MM.1S (cell line): ENCODE measurements around the gene TOP2A.

Experiments used
- EZH2 ChIP-seq: fragments of 300-600 bp; sonication (generic); optimal IDR thresholded peaks from 2 replicates; pipeline ENCODE3; 2017; ENCODE audit warnings: low read depth, mild to moderate bottlenecking, antibody characterized with exemption, low read length, mixed read lengths
- EZH2phosphoT487 ChIP-seq: fragments of 300-600 bp; sonication (generic); IDR thresholded peaks from 2 replicates; pipeline ENCODE4 v1.6.1; 2018; ENCODE audit warnings: antibody characterized with exemption, low read length
- TF ChIP-seq, protein P1 (sequence below): fragments of 300-600 bp; sonication (generic); IDR thresholded peaks from 2 replicates; pipeline ENCODE4 v1.5.1; 2016; ENCODE audit warnings: antibody characterized with exemption, low read length, mixed read lengths

DNA sequence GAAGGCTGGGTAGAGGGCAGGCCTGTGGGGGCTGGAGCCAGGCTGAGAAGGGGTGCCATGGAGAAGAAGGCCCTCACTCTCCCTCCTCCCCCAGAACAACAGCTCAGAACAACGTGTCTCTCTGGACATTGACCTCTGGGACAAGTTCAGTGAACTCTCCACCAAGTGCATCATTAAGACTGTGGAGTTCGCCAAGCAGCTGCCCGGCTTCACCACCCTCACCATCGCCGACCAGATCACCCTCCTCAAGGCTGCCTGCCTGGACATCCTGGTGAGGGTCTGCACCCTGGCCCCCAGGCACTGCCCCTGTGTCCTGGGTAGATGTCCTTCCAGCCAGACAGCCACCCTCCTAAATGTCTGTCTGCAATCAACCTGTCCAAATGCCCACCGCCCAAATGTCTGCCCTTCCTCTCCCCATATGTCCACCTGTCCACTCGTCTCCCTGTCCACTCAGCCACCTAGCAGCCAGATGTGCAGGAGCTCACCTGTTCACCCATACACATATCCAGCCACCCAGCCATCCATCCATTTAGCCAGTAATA is 65.4 kb downstream of the TOP2A start:
- TF ChIP-seq, protein P1, sequence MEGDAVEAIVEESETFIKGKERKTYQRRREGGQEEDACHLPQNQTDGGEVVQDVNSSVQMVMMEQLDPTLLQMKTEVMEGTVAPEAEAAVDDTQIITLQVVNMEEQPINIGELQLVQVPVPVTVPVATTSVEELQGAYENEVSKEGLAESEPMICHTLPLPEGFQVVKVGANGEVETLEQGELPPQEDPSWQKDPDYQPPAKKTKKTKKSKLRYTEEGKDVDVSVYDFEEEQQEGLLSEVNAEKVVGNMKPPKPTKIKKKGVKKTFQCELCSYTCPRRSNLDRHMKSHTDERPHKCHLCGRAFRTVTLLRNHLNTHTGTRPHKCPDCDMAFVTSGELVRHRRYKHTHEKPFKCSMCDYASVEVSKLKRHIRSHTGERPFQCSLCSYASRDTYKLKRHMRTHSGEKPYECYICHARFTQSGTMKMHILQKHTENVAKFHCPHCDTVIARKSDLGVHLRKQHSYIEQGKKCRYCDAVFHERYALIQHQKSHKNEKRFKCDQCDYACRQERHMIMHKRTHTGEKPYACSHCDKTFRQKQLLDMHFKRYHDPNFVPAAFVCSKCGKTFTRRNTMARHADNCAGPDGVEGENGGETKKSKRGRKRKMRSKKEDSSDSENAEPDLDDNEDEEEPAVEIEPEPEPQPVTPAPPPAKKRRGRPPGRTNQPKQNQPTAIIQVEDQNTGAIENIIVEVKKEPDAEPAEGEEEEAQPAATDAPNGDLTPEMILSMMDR: no peak
- TF ChIP-seq EZH2 (no peak), EZH2phosphoT487 (no peak)
